NCI-H526 (cell line): ENCODE results near the gene SMIM38.

Experiments
- DNase-seq, 2 experiments: peaks; one replicate each; lab custom pipeline; 2025; lab: John Stamatoyannopoulos, UW

The SMIM38 gene

GRCh38 chr11:69203381-69203780 is 47.6 kb downstream of the SMIM38 start:
- DNase-seq: no peak

GRCh38 chr11:69203901-69204245 is 48.1 kb downstream of the SMIM38 start:
- no peak for DNase-seq

GRCh38 chr11:69204246-69204940 is 48.7 kb downstream of the SMIM38 start:
- DNase-seq: no peak

GRCh38 chr11:69204941-69205742 is 49.4 kb downstream of the SMIM38 start:
- DNase-seq: no peak
